IPS-18a (cell line): ENCODE data around the gene PIGU.

Experiments
- H3K27ac ChIP-seq: one replicate; pipeline ENCODE4 v1.5.1; 2013; ENCODE audit warnings: low read length
- H3K27me3 ChIP-seq: one replicate; pipeline ENCODE4 v1.6.1; 2013; ENCODE audit warnings: mild to moderate bottlenecking, low read length; ENCODE audit not compliant: control insufficient read depth, insufficient read depth
- H3K36me3 ChIP-seq: one replicate; pipeline ENCODE4 v1.6.1; 2013; ENCODE audit warnings: low read depth, low read length; ENCODE audit not compliant: control insufficient read depth
- H3K4me1 ChIP-seq: one replicate; pipeline ENCODE4 v1.6.1; 2013; ENCODE audit warnings: low read depth, low read length; ENCODE audit not compliant: control insufficient read depth
- H3K4me3 ChIP-seq: one replicate; pipeline ENCODE4 v1.5.1; 2013; ENCODE audit warnings: low read length
- H3K9ac ChIP-seq: one replicate; pipeline ENCODE4 v1.6.1; 2013; ENCODE audit warnings: mild to moderate bottlenecking, low read length, moderate library complexity
- H3K9me3 ChIP-seq: one replicate; pipeline ENCODE4 v1.6.1; 2013; ENCODE audit warnings: low read depth, low read length; ENCODE audit not compliant: control insufficient read depth

PIGU gene

DNA sequence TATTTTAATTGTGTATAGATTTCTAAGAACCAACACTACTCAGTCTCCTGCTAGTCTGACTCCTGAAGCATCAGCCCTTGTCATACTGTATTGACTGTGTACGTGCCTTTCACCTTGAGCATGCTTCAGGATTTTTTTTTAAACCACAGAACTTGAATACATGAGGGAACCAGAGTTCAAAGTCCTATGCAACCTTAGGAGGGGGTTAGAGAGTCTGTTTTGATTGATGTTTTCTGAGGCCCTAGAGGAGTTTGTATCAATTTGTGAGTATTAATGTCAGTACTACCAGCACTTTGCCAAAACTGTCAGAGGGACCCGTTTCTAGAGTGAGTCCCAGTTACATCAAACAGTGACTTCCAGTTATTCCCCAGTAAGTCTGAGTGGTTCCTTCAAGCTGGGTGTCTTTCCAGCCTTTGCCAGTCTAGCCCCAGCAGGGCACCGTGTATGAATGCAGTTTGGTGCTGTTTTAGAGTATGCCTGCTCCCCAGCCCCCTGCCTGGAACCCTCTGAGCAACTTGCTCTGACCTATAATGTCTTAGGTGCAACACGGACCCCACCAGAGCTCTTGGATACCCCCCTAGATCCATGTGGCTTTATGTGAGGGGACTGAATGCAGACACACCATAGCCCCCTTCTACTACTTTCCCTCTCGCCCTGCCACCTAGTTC is 35.8 kb upstream of the PIGU start:
- Histone ChIP-seq H3K27me3 (peaks cover 43% of the 10 kb centered on the region), H3K27ac (no peak overlapping the region), H3K4me1 (no peaks in the 10 kb centered on the region), H3K36me3 (no peaks in the 10 kb centered on the region), H3K9ac (no peak overlapping the region), H3K4me3 (no peak overlapping the region), H3K9me3 (no peaks in the 10 kb centered on the region)

DNA sequence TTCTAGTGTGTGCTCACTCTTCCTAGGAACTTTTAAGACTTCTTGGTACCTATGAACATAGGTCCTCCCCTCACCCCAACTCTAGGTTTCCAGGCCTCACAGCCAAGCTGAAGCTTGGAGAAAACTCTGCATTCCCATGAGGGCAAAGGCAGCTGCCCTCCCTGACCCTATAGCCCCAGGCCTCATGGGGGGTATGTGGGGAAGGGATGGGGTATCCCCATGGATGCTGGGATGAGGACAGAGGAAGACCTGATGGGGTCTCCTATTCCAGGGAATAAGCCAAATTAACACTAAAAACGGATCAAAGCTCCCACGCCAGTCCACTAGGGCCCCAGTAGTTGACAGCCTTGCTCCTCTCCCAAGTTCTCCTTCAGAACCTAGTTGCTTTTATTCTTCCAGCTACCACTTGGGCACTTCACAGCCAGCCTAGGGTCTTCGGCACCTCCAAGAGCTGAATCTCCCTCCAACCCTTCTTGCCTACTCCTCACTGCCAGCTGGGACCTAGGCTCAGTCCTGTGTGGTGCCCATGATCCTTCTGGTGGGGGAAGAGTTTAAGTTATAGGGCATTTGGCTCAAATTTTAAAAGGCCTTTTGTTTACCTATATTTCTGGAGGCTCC is 35.0 kb upstream of the PIGU start:
- no peak overlapping the region for H3K27ac ChIP-seq
- no peaks in the 10 kb centered on the region for H3K36me3 ChIP-seq
- no peaks in the 10 kb centered on the region for H3K4me1 ChIP-seq
- no peak overlapping the region for H3K4me3 ChIP-seq
- H3K9ac ChIP-seq = no peak overlapping the region
- H3K27me3 ChIP-seq = peaks cover 49% of the 10 kb centered on the region
- no peaks in the 10 kb centered on the region for H3K9me3 ChIP-seq

DNA sequence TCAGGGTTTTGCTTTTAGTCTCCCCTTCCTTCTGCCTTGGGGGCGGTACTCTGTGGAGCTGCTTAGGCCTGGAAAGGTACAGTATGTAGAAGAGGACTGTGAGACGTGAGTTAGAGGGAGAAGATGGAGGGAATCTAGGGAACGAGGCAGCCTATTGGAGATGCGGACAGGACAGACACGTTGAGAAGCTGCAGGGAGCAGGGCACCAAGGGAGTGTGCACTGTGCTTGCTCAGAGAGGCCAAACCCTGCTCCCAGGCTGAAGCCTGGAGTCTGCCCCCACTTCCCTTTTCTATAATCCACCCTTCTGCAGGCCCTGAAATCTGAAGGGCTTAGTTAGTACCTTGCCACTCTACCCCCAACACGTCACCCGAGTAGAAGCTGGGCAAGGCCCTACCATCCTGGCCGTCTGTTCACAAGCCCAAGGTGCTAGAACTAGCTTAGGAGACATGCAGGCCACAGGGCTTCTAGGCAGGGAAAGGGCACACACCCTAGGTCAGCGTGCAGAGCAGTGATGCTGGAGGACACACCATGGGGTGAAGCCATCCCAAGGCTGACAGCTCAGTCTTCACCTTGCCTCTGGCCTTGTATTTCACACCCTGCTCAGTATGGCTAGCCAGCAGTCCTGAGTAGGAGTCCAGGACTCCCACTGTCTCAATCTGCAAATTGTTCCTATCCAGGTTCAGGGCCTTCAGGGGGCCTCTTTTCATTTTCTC is 34.1 kb upstream of the PIGU start:
- H3K9me3 ChIP-seq = no peaks in the 10 kb centered on the region
- H3K9ac ChIP-seq = no peak overlapping the region
- H3K27me3 ChIP-seq = peaks cover 49% of the 10 kb centered on the region
- H3K36me3 ChIP-seq = no peaks in the 10 kb centered on the region
- H3K4me1 ChIP-seq = no peaks in the 10 kb centered on the region
- no peak overlapping the region for H3K4me3 ChIP-seq
- H3K27ac ChIP-seq = no peak overlapping the region

DNA sequence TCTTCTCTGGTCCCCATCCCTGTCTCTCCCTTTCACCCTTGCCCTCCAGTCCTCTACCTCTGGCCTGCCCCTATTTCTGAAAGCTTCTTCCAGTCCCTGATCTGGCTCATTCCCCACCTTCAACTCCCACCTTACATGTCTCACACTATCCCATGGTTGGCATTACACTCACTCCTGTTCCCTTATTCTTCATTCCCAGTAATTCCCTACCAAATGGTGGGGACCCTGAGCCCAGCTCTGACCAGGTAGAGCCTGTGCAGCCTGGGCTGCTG is 33.6 kb upstream of the PIGU start:
- Histone ChIP-seq H3K9ac (no peak overlapping the region), H3K9me3 (no peaks in the 10 kb centered on the region), H3K4me1 (no peaks in the 10 kb centered on the region), H3K36me3 (no peaks in the 10 kb centered on the region), H3K4me3 (peak overlapping the region; percentile 73), H3K27me3 (peaks cover 49% of the 10 kb centered on the region), H3K27ac (no peak overlapping the region)

DNA sequence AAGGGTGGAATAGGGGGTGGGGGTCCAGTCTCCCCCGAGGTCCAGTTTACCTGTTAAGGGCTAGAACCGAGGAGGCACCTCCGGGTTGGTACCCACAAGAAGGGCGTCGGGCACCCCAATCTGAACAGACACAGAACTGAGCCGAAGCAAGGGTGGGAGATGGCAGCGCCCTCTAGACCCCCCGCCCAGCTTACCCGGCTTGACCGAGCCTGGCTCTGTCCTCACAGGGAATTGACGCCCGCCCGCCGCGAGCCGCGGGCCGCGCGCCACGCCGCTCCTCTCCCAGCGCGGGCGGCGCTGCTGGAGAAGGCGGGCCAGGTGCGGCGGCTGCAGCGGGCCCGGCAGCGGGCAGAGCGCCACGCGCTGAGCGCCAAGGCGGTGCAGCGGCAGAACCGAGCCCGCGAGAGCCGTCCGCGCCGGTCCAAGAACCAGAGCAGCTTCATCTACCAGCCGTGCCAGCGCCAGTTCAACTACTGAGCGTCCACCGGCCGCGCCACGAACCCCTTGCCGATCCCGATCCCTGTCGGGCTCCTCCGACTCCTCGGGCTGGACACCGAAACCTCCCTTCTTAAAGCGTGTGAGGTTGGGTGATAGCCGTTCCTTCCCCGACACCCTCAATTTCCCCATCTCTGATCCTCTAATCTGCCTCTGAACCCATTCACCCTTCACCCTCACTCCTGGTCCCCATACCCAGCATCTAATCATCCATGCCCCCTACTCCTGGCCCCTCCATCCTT is 33.1 kb upstream of the PIGU start:
- Histone ChIP-seq H3K27ac (no peak overlapping the region), H3K4me1 (peaks cover 4% of the 10 kb centered on the region), H3K27me3 (peaks cover 49% of the 10 kb centered on the region), H3K9ac (no peak overlapping the region), H3K36me3 (no peaks in the 10 kb centered on the region), H3K4me3 (peak overlapping the region; percentile 73), H3K9me3 (no peaks in the 10 kb centered on the region)

DNA sequence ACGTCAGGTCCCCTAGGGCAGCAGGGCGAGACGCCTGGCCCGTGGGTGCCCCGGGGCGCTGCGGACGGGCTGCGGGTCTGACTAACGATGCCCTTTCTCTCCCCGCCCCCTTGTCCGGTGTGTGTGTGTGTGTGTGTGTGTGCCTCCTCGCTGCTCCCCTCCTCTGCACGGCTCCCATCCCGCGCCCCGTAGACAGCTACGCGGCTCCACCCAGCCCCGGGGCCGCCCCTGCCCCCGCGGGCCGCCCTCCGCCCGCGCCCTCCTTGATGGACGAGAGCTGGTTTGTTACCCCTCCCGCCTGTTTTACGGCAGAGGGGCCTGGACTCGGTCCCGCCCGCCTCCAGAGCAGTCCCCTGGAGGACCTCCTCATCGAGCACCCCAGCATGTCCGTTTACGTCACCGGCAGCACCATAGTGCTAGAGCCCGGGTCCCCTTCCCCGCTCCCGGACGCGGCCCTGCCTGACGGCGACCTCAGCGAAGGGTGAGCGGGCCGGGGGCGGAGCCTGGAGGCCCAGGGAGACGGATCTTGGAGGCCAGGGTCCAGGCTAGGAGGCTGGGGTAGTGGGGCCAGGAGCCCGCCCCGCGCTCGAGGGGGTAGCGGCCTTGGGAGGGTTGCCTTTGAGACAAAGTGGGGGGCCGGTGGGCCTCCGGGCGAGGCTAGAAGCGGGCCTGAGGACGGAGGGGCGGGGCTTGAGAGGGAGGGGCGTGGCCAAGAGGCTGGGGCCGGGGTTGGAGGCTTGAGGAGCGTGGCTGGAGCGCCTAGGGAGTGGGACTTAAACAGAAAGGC is 32.3 kb upstream of the PIGU start:
- peaks cover 7% of the 10 kb centered on the region for H3K4me1 ChIP-seq
- H3K4me3 ChIP-seq = peak overlapping the region; percentile 73
- H3K27me3 ChIP-seq = peaks cover 49% of the 10 kb centered on the region
- H3K9ac ChIP-seq = peak overlapping the region; percentile 27
- no peaks in the 10 kb centered on the region for H3K36me3 ChIP-seq
- no peaks in the 10 kb centered on the region for H3K9me3 ChIP-seq
- H3K27ac ChIP-seq = no peak overlapping the region

DNA sequence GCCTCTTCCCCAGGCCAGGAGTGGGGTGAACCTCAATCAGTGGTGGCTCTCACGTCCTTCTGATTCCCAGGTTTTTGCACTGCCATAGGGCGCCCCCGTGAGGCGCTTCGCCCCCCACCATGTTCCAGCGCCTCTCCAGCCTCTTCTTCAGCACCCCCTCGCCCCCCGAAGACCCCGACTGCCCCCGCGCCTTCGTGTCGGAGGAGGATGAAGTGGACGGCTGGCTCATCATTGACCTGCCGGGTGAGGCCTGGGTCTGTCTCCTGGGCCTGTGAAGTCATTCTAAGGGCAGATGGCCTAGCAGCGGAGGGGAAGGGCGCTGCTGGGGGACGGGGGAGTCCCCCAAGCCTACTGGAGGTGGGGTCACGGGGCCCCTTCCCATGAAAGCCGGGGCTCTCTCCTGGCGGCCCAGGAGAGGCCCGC is 31.7 kb upstream of the PIGU start:
- Histone ChIP-seq H3K9ac (peak overlapping the region; percentile 24), H3K4me3 (peak overlapping the region; percentile 73), H3K4me1 (peaks cover 7% of the 10 kb centered on the region), H3K27ac (no peak overlapping the region), H3K27me3 (peaks cover 52% of the 10 kb centered on the region), H3K36me3 (no peaks in the 10 kb centered on the region), H3K9me3 (no peaks in the 10 kb centered on the region)

DNA sequence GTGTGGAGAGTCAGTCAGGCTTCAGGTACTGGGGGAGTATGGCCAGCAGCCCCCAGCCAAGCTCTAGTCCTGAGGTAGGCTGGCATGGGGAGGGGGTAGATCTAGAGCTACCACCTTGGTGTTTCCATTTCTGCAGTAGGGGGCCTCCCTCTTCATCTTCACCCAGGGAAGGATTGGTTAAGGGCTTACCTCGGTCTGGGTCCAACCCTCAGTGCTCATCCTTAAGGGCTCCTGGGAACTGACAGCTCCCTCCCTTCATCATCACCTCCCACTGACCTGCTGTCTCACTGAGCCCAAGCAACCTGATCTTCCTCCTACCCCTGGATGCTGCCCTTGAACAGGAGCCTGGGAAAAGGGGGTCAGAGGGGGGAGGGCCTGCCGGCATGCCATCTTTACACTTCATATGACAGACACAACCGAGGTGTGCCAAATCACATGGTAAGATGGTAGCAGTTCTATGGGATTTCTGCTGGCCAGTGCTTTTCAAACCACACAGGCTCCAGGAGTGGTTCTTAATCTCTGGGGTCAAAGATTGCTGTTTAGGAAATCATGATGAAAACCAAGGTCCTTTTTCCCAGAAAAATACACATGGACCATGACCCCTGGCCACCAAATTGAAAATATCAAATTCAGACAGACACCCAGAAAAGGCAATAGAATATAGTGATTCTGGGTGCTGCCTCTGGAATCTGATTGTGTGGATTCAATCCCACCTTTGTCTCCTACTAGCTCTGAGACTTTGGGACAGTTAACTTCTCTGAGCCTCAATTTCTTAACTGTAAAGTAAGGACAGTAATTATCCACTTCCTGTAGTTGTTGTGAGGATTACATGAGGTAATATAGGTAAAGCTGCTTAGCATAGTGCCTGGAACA is 30.3 kb upstream of the PIGU start:
- H3K4me3 ChIP-seq = no peak overlapping the region
- no peaks in the 10 kb centered on the region for H3K36me3 ChIP-seq
- H3K27ac ChIP-seq = no peak overlapping the region
- H3K9ac ChIP-seq = no peak overlapping the region
- H3K9me3 ChIP-seq = no peaks in the 10 kb centered on the region
- H3K27me3 ChIP-seq = peaks cover 62% of the 10 kb centered on the region
- peaks cover 7% of the 10 kb centered on the region for H3K4me1 ChIP-seq

DNA sequence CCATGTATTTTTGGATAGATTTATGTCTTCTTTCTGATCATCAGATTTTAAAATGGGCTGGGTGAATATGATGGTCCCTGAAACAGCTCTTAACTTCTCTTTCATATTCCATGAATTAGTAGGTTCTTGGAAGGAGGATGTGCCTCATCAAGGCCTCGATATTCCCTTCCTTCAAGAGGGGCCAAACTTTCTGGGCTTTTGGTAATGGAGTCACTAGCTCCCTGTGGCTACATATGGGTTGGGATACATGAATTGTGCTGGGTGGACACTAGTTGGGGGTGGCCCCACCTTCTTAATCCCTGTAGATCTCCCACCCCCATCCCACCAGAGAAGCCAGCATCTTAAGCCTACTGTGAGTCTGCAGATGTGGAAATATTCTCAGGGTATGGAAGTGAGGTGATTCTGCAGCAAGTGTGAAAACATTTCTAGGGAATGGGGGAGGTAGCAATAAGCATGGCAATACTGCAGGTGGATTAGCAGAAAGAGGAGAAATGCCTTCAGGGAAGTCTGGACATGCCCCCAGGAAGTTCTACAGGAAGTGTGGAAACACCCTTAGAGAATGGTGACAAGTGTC is 29.5 kb upstream of the PIGU start:
- Histone ChIP-seq H3K4me3 (no peak overlapping the region), H3K27ac (no peak overlapping the region), H3K36me3 (no peaks in the 10 kb centered on the region), H3K27me3 (peaks cover 62% of the 10 kb centered on the region), H3K4me1 (peaks cover 7% of the 10 kb centered on the region), H3K9ac (no peak overlapping the region), H3K9me3 (no peaks in the 10 kb centered on the region)
